DOHH2 (cell line): Measurements from ENCODE around the gene ZNF180.

ENCODE experiments used
- CTCF ChIP-seq: fragments of 200-600 bp; sonication (generic); IDR thresholded peaks from one replicate; pipeline ENCODE4 v1.5.1; 2014; ENCODE audit warnings: antibody characterized with exemption, mild to moderate bottlenecking, low read depth, low read length; ENCODE audit not compliant: poor library complexity, severe bottlenecking
- EZH2phosphoT487 ChIP-seq: fragments of 200-600 bp; sonication (generic); IDR thresholded peaks from 2 replicates; pipeline ENCODE4 v1.6.1; 2017; ENCODE audit warnings: borderline replicate concordance, mild to moderate bottlenecking, antibody characterized with exemption, low read length, moderate library complexity, mixed read lengths

GRCh38 chr19:44544031-44544430, 43.7 kb upstream of the ZNF180 start:
- TF ChIP-seq CTCF, result no peak
- no peak for TF ChIP-seq EZH2phosphoT487
